HG03066 (cell line): ENCODE measurements around the gene CFAP221.
A peak's percentile ranks its signal among the peaks of the same experiment; 100 is the strongest.

Experiments used
- ATAC-seq: cut with Tn5 transposase; IDR thresholded peaks from one replicate; pipeline ENCODE4 v1.9.1; 2021; ENCODE audit warnings: low read depth; ENCODE audit not compliant: unreplicated experiment

CFAP221 gene

GRCh38 chr2:119536211-119536610, 8.0 kb upstream of the CFAP221 start:
- ATAC-seq: no peak

- no peak for ATAC-seq
Observed at GRCh38 chr2:119536707-119537106, 7.5 kb upstream of the CFAP221 start.

GRCh38 chr2:119537792-119538191, 6.5 kb upstream of the CFAP221 start:
- no peak for ATAC-seq

DNA sequence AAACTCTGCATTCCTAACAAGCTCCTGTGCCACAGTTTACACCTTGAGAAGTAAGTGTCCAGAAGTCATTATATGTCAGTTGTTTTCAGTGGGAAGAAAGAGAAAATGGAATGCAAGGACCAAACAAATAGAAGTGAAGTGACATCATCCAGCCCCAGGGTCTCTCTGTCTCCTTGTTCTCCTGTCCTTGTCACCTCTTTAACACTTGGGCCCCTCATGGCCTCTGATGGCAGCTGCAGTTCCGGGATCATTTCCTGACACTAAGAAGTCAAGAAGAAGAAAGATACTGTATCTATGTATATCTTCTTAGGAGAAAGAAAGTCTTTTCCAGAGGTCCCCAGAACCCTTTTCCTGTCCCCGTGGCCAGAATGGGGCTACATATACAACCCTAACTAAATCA, 2.8 kb upstream of the CFAP221 start:
- ATAC-seq: no peak

- no peak for ATAC-seq
Observed at GRCh38 chr2:119544939-119545475, 758 bp downstream of the CFAP221 start.

DNA sequence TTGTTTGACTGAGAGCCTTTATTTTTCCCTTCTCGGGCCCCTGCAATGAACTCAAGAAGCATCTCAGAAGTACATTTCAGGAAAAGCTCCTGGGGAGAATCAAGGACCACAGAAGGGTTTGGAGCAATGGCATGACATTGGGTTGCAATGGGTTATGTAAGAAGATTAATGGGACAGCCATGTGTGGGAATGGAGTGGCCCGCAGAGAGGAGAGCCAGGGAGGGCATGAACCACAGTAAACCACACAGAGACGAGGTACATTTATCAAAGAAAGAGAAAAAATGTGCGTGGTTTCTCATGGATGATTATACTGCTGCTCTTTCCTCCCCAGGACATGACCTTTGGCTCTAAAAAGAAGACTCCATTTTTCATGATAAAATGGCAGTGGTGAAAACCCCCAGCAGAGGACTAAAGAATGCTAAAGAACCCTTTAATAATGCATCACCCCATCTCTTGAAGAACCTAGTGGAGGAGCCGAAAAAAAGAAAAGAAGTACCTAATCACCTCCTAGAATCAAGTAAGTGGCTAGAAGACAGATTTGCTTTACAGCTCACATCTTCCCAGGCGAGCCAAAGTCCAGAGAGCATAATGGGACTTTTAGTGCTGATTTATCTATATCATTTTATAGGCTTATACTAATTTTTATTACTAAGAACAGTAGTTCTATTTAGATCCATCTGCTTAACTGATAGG, 1.7 kb downstream of the CFAP221 start:
- ATAC-seq: no peak

- ATAC-seq: no peak
Observed at GRCh38 chr2:119546447-119546767, 2.2 kb downstream of the CFAP221 start.

- ATAC-seq: no peak
Observed at GRCh38 chr2:119548516-119549120, 4.4 kb downstream of the CFAP221 start.

GRCh38 chr2:119549241-119549640, 5.0 kb downstream of the CFAP221 start:
- no peak for ATAC-seq

DNA sequence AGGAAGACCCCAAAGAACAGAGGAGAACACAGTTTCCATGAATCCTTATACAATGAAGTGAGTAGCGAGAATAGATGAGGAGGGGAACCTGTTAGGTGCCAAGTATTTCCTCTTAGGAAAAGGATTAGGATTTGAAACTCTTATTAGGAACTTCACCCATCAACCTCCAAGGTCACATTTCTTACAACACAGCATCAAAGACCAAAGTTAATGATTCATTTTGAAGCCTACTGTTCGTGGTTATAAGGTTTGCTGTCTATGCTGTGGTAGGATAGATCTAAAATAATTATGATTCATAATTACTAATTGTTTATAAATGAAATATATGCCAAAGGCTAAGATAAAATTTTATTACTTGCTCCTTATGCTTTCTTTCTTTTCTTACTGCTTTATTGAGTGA, 6.1 kb downstream of the CFAP221 start:
- ATAC-seq: no peak

DNA sequence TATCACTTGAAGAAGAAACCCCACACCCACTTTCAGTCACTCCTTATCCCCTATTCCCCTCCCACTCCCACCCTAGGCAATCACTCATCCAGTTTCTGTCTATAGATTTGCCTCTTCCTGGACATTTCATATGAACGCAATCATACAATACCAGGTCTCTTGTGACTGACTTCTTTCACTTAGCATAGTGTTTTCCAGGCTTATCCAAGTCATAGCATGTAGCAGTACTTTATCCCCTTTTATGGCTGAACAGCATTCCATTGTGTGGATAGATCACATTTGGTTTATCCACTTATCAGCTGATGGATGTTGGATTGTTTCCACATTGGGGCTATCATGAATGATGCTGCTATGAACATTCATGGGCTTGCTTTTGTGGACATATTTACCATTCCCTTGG, 6.6 kb downstream of the CFAP221 start:
- ATAC-seq: no peak

- ATAC-seq: no peak
Observed at GRCh38 chr2:119552902-119553301, 8.7 kb downstream of the CFAP221 start.

DNA sequence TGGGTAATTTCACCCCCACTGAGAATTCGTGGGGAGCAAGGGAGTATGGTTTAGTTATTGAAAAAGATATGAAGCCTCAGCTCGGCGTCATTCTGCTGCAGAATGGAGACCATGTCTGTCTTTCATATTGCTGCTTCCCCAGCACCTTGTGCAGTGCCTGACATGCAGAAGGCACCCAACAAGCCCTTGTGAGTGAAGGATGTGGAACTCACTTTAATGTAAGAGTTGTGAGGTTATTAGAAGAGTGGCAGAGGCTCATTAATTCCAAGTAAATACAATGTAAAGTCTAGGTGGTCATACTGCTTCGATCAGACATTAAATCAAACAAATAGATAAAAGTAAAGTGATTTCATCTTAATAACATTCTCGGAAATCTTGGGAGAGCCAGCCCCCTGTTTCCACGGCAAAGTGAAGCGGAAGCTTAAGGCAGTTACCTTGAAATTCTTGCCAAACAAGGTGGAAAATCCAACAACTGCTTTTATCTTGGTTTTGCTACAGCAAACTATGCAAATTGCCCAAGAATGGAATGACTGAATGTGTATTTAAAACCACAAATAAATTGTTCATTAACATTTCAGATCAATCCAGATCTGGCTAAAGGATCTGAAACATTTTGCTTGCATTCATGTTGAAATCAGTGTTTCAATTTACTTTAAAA, 9.6 kb downstream of the CFAP221 start:
- no peak for ATAC-seq

GRCh38 chr2:119565481-119565880, 21.2 kb downstream of the CFAP221 start:
- no peak for ATAC-seq

DNA sequence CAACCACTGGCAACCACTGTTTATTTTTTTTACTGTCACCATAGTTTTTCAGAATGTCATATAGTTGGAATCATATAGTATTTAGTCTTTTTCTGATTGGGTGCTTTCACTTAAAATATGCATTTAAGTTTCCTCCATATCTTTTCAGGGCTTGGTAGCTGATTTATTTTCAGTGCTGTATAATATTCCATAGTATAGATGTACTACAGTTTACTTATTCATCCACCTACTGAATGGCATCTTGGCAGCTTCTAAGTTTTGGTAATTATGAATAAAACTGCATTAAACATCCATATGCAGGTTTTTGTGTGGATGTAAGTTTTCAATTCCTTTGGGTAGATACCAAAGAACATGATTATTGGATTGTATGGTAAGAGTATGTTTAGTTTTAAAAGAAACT, 23.0 kb downstream of the CFAP221 start:
- no peak for ATAC-seq

DNA sequence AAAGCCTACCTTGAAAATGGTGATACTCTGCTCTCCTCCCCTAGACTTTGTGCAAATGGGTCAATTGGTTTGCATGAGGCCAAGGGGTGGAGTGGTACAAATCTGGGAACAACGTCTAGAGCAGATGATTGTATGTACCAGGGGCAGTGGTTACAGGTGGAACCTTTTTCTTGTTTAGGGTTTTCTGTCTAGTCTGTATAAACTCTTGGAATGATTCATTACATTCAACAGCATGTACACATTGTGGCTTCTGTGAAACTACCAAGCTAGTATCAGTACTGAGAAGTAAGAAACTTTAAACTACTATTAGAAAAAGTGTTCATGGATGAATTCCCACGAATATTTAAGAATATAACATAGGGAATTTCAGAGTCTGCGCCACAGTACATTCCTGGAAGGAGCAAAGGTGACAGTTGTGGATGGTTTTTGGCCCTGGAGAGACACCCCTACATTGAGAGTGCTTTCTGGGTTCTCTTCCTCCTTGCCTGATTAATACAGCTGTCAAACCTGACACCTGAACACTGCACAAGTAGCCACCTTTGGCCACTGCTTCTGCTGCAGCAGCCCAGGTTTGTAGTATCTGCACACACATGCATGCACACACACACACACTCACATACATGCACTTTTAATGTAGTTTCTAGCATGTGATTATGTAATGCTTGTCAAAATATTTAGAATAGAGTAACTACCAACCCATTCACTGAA, 30.0 kb downstream of the CFAP221 start:
- ATAC-seq: peak; percentile 98

GRCh38 chr2:119574864-119575263, 30.6 kb downstream of the CFAP221 start:
- ATAC-seq: no peak

DNA sequence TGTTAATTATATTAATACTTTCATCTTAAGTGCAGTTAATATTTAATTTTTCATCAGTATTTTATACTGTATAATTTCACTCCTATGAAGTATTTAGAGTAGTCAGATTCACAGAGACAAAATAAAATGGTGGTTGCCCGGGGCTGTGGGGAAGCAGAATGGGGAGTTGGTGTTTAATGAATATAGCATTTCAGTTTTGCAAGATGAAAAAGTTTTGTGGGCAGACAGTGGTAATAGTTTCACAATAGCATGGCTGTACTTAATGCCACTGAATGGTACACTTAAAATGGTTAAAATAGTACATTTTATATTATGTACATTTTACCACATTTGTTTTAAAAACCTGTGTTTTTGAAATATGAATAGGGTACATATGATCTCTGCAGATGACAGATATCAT, 31.2 kb downstream of the CFAP221 start:
- no peak for ATAC-seq

- no peak for ATAC-seq
Observed at GRCh38 chr2:119579424-119580295, 35.4 kb downstream of the CFAP221 start.

GRCh38 chr2:119580550-119581072, 36.4 kb downstream of the CFAP221 start:
- ATAC-seq: no peak
